Parathyroid adenoma (tissue), 2 donors: ENCODE measurements around the gene ZSCAN12.

Experiments used
- H2AFZ ChIP-seq: fragments of 300-600 bp; sonication (generic); one replicate; pipeline ENCODE4 v1.7.0; 2017; ENCODE audit warnings: antibody characterized with exemption, mild to moderate bottlenecking
- H3K27ac ChIP-seq: fragments of 300-600 bp; sonication (generic); one replicate; pipeline ENCODE4 v1.7.0; 2017
- H3K27me3 ChIP-seq: fragments of 300-600 bp; sonication (generic); one replicate; pipeline ENCODE4 v1.7.0; 2017; ENCODE audit warnings: low read length; ENCODE audit not compliant: control insufficient read depth, insufficient read depth
- H3K36me3 ChIP-seq: fragments of 300-600 bp; sonication (generic); one replicate; pipeline ENCODE4 v1.7.0; 2017; ENCODE audit warnings: low read length; ENCODE audit not compliant: control insufficient read depth, insufficient read depth
- H3K4me1 ChIP-seq: fragments of 300-600 bp; sonication (generic); one replicate; pipeline ENCODE4 v1.7.0; 2017; ENCODE audit warnings: control low read depth
- H3K4me2 ChIP-seq: fragments of 300-600 bp; sonication (generic); one replicate; pipeline ENCODE4 v1.7.0; 2017; ENCODE audit warnings: low read length
- H3K4me3 ChIP-seq: fragments of 300-600 bp; sonication (generic); one replicate; pipeline ENCODE4 v1.7.0; 2017; ENCODE audit warnings: low read depth, low read length
- H3K79me2 ChIP-seq: fragments of 300-600 bp; sonication (generic); one replicate; pipeline ENCODE4 v1.7.0; 2017; ENCODE audit warnings: control low read depth
- H3K9ac ChIP-seq: fragments of 300-600 bp; sonication (generic); one replicate; pipeline ENCODE4 v1.7.0; 2017; ENCODE audit warnings: mild to moderate bottlenecking
- H3K9me3 ChIP-seq: fragments of 300-600 bp; sonication (generic); one replicate; pipeline ENCODE4 v1.7.0; 2017; ENCODE audit warnings: low read length; ENCODE audit not compliant: control insufficient read depth
- CTCF ChIP-seq: fragments of 300-600 bp; sonication (generic); IDR thresholded peaks from one replicate; pipeline ENCODE4 v1.7.0; 2017; ENCODE audit warnings: antibody characterized with exemption, mild to moderate bottlenecking
- donor health status: primary hyperparathyroidism.

The ZSCAN12 gene

GRCh38 chr6:28443112-28443773, 43.7 kb upstream of the ZSCAN12 start, which contains the start of gene ZSCAN23:
ZSCAN23 (minus strand) TSS chr6:28443491; CDS start chr6:28436266, 7,225 bp downstream.
- peak within 1 kb of the TSS; percentile 67 for H3K4me3 ChIP-seq
- H3K27me3 ChIP-seq = no peaks in the 10 kb centered on the region
- peak within 1 kb of the TSS; percentile 72 for H3K4me2 ChIP-seq
- peak within 1 kb of the TSS; percentile 67 for H3K27ac ChIP-seq
- H3K4me1 ChIP-seq = no peaks in the 10 kb centered on the region
- no peak for TF ChIP-seq CTCF
- no peaks in the 10 kb centered on the region for H3K9me3 ChIP-seq
- no peak within 1 kb of the TSS for H3K9ac ChIP-seq
- no peaks in the 10 kb centered on the region for H3K79me2 ChIP-seq
- peak within 1 kb of the TSS; percentile 88 for H2AFZ ChIP-seq
- H3K36me3 ChIP-seq = no peaks in the 10 kb centered on the region

GRCh38 chr6:28442586-28442985, 43.0 kb upstream of the ZSCAN12 start:
- Histone ChIP-seq H3K4me3 (peak overlapping the region; percentile 67), H3K36me3 (no peaks in the 10 kb centered on the region), H3K9me3 (no peaks in the 10 kb centered on the region), H3K27ac (peak overlapping the region; percentile 67), H2AFZ (peak overlapping the region; percentile 88), H3K27me3 (no peaks in the 10 kb centered on the region), H3K4me1 (no peaks in the 10 kb centered on the region), H3K79me2 (no peaks in the 10 kb centered on the region), H3K9ac (no peak overlapping the region), H3K4me2 (peak overlapping the region; percentile 72)
- TF ChIP-seq CTCF = no peak

GRCh38 chr6:28436404-28436803, 36.9 kb upstream of the ZSCAN12 start:
- Histone ChIP-seq H3K27ac (no peak overlapping the region), H3K36me3 (no peaks in the 10 kb centered on the region), H3K27me3 (no peaks in the 10 kb centered on the region), H3K4me2 (no peak overlapping the region), H3K79me2 (no peaks in the 10 kb centered on the region), H3K9ac (no peak overlapping the region), H3K9me3 (no peaks in the 10 kb centered on the region), H3K4me1 (no peaks in the 10 kb centered on the region), H2AFZ (no peak overlapping the region), H3K4me3 (no peak overlapping the region)
- no peak for TF ChIP-seq CTCF

GRCh38 chr6:28433119-28433518, 33.6 kb upstream of the ZSCAN12 start:
- H3K27me3 ChIP-seq = no peaks in the 10 kb centered on the region
- no peaks in the 10 kb centered on the region for H3K36me3 ChIP-seq
- no peaks in the 10 kb centered on the region for H3K9me3 ChIP-seq
- TF ChIP-seq CTCF = no peak
- H3K4me1 ChIP-seq = no peaks in the 10 kb centered on the region
- H3K4me2 ChIP-seq = no peak overlapping the region
- no peak overlapping the region for H3K9ac ChIP-seq
- no peak overlapping the region for H2AFZ ChIP-seq
- no peak overlapping the region for H3K4me3 ChIP-seq
- no peak overlapping the region for H3K27ac ChIP-seq
- H3K79me2 ChIP-seq = no peaks in the 10 kb centered on the region

- H3K4me1 ChIP-seq = no peaks in the 10 kb centered on the region
- no peak overlapping the region for H2AFZ ChIP-seq
- H3K4me3 ChIP-seq = no peak overlapping the region
- H3K27ac ChIP-seq = no peak overlapping the region
- H3K79me2 ChIP-seq = no peaks in the 10 kb centered on the region
- TF ChIP-seq CTCF = no peak
- H3K27me3 ChIP-seq = no peaks in the 10 kb centered on the region
- no peak overlapping the region for H3K4me2 ChIP-seq
- no peaks in the 10 kb centered on the region for H3K9me3 ChIP-seq
- H3K36me3 ChIP-seq = no peaks in the 10 kb centered on the region
- no peak overlapping the region for H3K9ac ChIP-seq
Measured at GRCh38 chr6:28429781-28430180, 30.2 kb upstream of the ZSCAN12 start.
